ENCODE measurements around the gene ANKMY1. TPM values are rescaled to one million over a fixed set of nuclear protein-coding genes. Genes with fewer than 3 reads are reported as not detected.

ANKMY1 gene
- total and polyA plus RNA-seq, 2 of the 8 experiments (the other 6 are each of a cell fraction or from before 2014, with no cell fraction given): 4.5 to 4.8 TPM

GRCh38 chr2:240472078-240472790, 85.6 kb downstream of the ANKMY1 start:
- Histone ChIP-seq H2BK20ac (ENCODE audit: low read length) (no peak overlapping the region), H3K4me1 (replicated peaks in 1 of 4; ENCODE audit: control insufficient read depth in 3 of 4, insufficient read depth in 4 of 4, low read length in 3 of 4) (no peaks in the 10 kb centered on the region), H3K9ac (replicated peaks in 1 of 4; ENCODE audit: extremely low read depth in 1 of 4, low read depth in 3 of 4, low read length in 3 of 4) (no peak overlapping the region), H3K4me2 (ENCODE audit: insufficient read depth in 1 of 2, low read depth in 2 of 2, low read length in 2 of 2) (no peak overlapping the region), H4K5ac (ENCODE audit: insufficient read length, low read depth, low read length) (no peak overlapping the region), H2AK5ac (ENCODE audit: low read depth, low read length) (no peak overlapping the region), H3K4ac (replicated peaks; ENCODE audit: insufficient read length, low read depth, low read length) (no peak overlapping the region), H3K27ac (ENCODE audit: low read depth, low read length) (no peak overlapping the region), H4K20me1 (replicated peaks in 1 of 2; ENCODE audit: control insufficient read depth in 1 of 2, insufficient read depth in 2 of 2, low read length in 2 of 2) (peaks cover 0 to 8% of the 10 kb centered on the region in 2 experiments), H3K4me3 (ENCODE audit: extremely low read depth in 1 of 4, insufficient read depth in 2 of 4, low read depth in 3 of 4, low read length in 4 of 4) (no peak overlapping the region), H3K14ac (ENCODE audit: insufficient read length) (no peak overlapping the region), H3K18ac (ENCODE audit: extremely low read depth, low read length) (no peak overlapping the region; the same call in 1 of the 2 replicates), H2BK120ac (replicated peaks; ENCODE audit: low read depth, low read length) (no peak overlapping the region), H3K79me1 (ENCODE audit: low read depth, low read length) (no peaks in the 10 kb centered on the region), H4K8ac (ENCODE audit: extremely low read depth, insufficient read depth, low read length) (peak overlapping the region; percentile 57; the same call in 1 of the 2 replicates), H3K36me3 (ENCODE audit: control insufficient read depth in 2 of 4, insufficient read depth in 4 of 4, low read length in 3 of 4) (no peaks in the 10 kb centered on the region), H3K9me3 (ENCODE audit: insufficient read depth in 2 of 2, low read depth in 1 of 2, low read length in 1 of 2) (no peaks in the 10 kb centered on the region), H3K56ac (replicated peaks; ENCODE audit: insufficient read length, low read depth, low read length) (no peak overlapping the region), H3K23ac (ENCODE audit: insufficient read length) (no peak overlapping the region), H2BK12ac (ENCODE audit: low read depth, low read length) (no peak overlapping the region), H4K91ac (replicated peaks; ENCODE audit: insufficient read length, low read length) (no peak overlapping the region), H2AFZ (ENCODE audit: low read length) (no peak overlapping the region), H2BK15ac (ENCODE audit: low read length) (no peak overlapping the region), H3K27me3 (replicated peaks in 1 of 4; ENCODE audit: control insufficient read depth in 3 of 4, extremely low read depth in 1 of 4, insufficient read depth in 3 of 4, low read length in 3 of 4) (peaks cover 0 to 5% (median 4%) of the 10 kb centered on the region in 4 experiments; a peak in 3 of 7 replicates), H3K79me2 (ENCODE audit: control insufficient read depth in 1 of 2, insufficient read depth in 2 of 2, low read length in 2 of 2) (no peaks in the 10 kb centered on the region), H3K23me2 (ENCODE audit: low read depth, low read length) (peaks cover 4% of the 10 kb centered on the region; the same call in 1 of the 2 replicates), H2BK5ac (ENCODE audit: low read depth, low read length) (no peak overlapping the region)
- TF ChIP-seq TAF7 (optimal IDR thresholded peaks at IDR 0.05; ENCODE audit: borderline replicate concordance, low read depth, low read length) (no peak), SRF (IDR thresholded peaks at IDR 0.05; ENCODE audit: low read depth, low read length) (no peak), CHD2 (IDR thresholded peaks at IDR 0.05; ENCODE audit: low read length) (no peak), RNF2 (IDR thresholded peaks at IDR 0.05; ENCODE audit: borderline replicate concordance, low read depth, low read length, missing control alignments, poor library complexity, severe bottlenecking) (no peak), EGR1 (IDR thresholded peaks at IDR 0.05; ENCODE audit: borderline replicate concordance, low read depth, low read length) (no peak), KDM5A (IDR thresholded peaks at IDR 0.05; ENCODE audit: low read length) (no peak), GABPA (IDR thresholded peaks at IDR 0.05; ENCODE audit: borderline replicate concordance, insufficient read depth, low read length) (no peak), SAP30 (IDR thresholded peaks at IDR 0.05; ENCODE audit: insufficient read depth, insufficient replicate concordance, low read length) (no peak)
- TF ChIP-seq, protein P1, sequence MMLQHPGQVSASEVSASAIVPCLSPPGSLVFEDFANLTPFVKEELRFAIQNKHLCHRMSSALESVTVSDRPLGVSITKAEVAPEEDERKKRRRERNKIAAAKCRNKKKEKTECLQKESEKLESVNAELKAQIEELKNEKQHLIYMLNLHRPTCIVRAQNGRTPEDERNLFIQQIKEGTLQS (IDR thresholded peaks at IDR 0.05; ENCODE audit: insufficient read depth, low read depth, low read length): no peak
- CTCF ChIA-PET (ENCODE audit: partially characterized antibody): interaction anchor here (0.7 kb wide), 1 partner anchor 131 kb away, joined by 4 read pairs; no protein-coding TSS in a partner anchor
- POLR2A ChIA-PET (ENCODE audit: partially characterized antibody): no interaction called here
- no peak for FAIRE-seq
- 80% methylated on average over 11 of the region's 11 CpGs; no CpG with 5 or more reads in 1 of the 2 experiments for WGBS, 2 experiments (ENCODE audit: extremely low coverage in 1 of 2, insufficient coverage in 1 of 2, insufficient read length in 1 of 2, insufficient replicate concordance in 2 of 2, low coverage in 1 of 2, low lambda C conversion rate in 2 of 2, missing lambda C conversion rate in 1 of 2)
- DNase-seq (ENCODE audit: low read depth in 1 of 2, low spot score in 2 of 2): no peak
